Endothelial cell of umbilical vein (primary cell): ENCODE results near the gene AQP12B. TPM values are rescaled to one million over a fixed set of nuclear protein-coding genes. Genes with fewer than 3 reads are reported as not detected.

Source experiments
- BruUV-seq: library from RNA; stranded (reverse); fragments of 400-500 nt; replicated peaks from 2 replicates; lab custom pipeline; 2021; lab: Mats Ljungman, UMichigan
- CTCF ChIA-PET: fragments of 300-600, 350-600 bp; sonication (Branson Sonifier 250); formaldehyde crosslinking; loops from one replicate; lab custom pipeline; 2021; ENCODE audit warnings: antibody characterized with exemption, inconsistent platforms; lab: Charles Lee
- POLR2A ChIA-PET: fragments of 300-600, 350-600 bp; sonication (Branson Sonifier 250); formaldehyde crosslinking; loops from one replicate; lab custom pipeline; 2021; ENCODE audit warnings: antibody characterized with exemption, inconsistent platforms; lab: Charles Lee
- DNase-seq: peaks from one replicate; pipeline ENCODE4 v3.0.0-alpha.2; 2011; ENCODE audit warnings: low read depth, low spot score
- FAIRE-seq: peaks from 2 replicates; lab custom pipeline; 2011; peaks lifted over from hg19 to GRCh38; lab: Jason Lieb, UNC
- H2AFZ ChIP-seq: 2 replicates; pipeline ENCODE4 v1.6.0; 2012; ENCODE audit warnings: low read depth, low read length, control low read depth, inconsistent platforms
- H3K27ac ChIP-seq: 2 replicates; pipeline ENCODE4 v1.5.1; 2011; ENCODE audit warnings: low read depth, mild to moderate bottlenecking, control low read depth, low read length, moderate library complexity; ENCODE audit not compliant: insufficient read depth
- H3K27me3 ChIP-seq, 2 experiments: 2 replicates each; pipeline versions ENCODE4 v1.6.0 to v1.6.1; 2011; ENCODE audit warnings: low read length in 2 of 2, mixed read lengths in 1 of 2; ENCODE audit not compliant: control insufficient read depth in 2 of 2, insufficient read depth in 2 of 2
- H3K36me3 ChIP-seq, 2 experiments: 2 replicates in 1 of 2; 3 replicates in 1 of 2; pipeline ENCODE4 v1.5.1; 2011; ENCODE audit warnings: low read length in 2 of 2, mild to moderate bottlenecking in 1 of 2, moderate library complexity in 1 of 2; ENCODE audit not compliant: control insufficient read depth in 2 of 2, insufficient read depth in 2 of 2; ENCODE audit errors: extremely low read depth in 1 of 2
- H3K4me1 ChIP-seq: 3 replicates; pipeline ENCODE4 v1.5.1; 2011; ENCODE audit warnings: mild to moderate bottlenecking, low read length; ENCODE audit not compliant: control insufficient read depth, insufficient read depth; ENCODE audit errors: extremely low read depth
- H3K4me2 ChIP-seq: 2 replicates; pipeline ENCODE4 v1.6.1; 2011; ENCODE audit warnings: low read length, control low read depth, mixed read lengths; ENCODE audit not compliant: insufficient read depth
- H3K4me3 ChIP-seq, 3 experiments: fragments of 200-600 bp in 1 of 3; sonication (generic), shearing (Covaris generic) in 1 of 3; replicated peaks in 1 of 3; 2 replicates each; pipeline ENCODE4 v1.5.1; 2011 to 2016; ENCODE audit warnings: control low read depth in 3 of 3, low read length in 3 of 3, mild to moderate bottlenecking in 2 of 3, inconsistent platforms in 1 of 3, low read depth in 1 of 3, moderate library complexity in 1 of 3; ENCODE audit not compliant: insufficient read depth in 1 of 3
- H3K79me2 ChIP-seq: 2 replicates; pipeline ENCODE4 v1.6.0; 2012; ENCODE audit warnings: low read length, inconsistent platforms; ENCODE audit not compliant: control insufficient read depth, insufficient read depth
- H3K9ac ChIP-seq: replicated peaks from 2 replicates; pipeline ENCODE3; 2011; ENCODE audit warnings: low read length, control low read depth; ENCODE audit not compliant: insufficient read depth; ENCODE audit errors: extremely low read depth
- H3K9me1 ChIP-seq: replicated peaks from 3 replicates; pipeline ENCODE4 v1.6.0; 2011; ENCODE audit warnings: mild to moderate bottlenecking, low read length; ENCODE audit not compliant: control insufficient read depth, insufficient read depth; ENCODE audit errors: extremely low read depth
- H3K9me3 ChIP-seq: replicated peaks from 2 replicates; pipeline ENCODE4 v1.5.1; 2012; ENCODE audit warnings: low read length, inconsistent platforms; ENCODE audit not compliant: control insufficient read depth, insufficient read depth
- H4K20me1 ChIP-seq: replicated peaks from 2 replicates; pipeline ENCODE3; 2011; ENCODE audit warnings: mild to moderate bottlenecking, low read length; ENCODE audit not compliant: control insufficient read depth, insufficient read depth; ENCODE audit errors: extremely low read depth
- CTCF ChIP-seq, 2 donors: IDR thresholded peaks; 1 replicate in 1 of 2; 2 replicates in 1 of 2; pipeline ENCODE4 v1.5.1; 2011; ENCODE audit warnings: low read length in 2 of 2, mild to moderate bottlenecking in 2 of 2, moderate library complexity in 2 of 2, control low read depth in 1 of 2, inconsistent platforms in 1 of 2, low read depth in 1 of 2; ENCODE audit not compliant: insufficient read depth in 1 of 2; ENCODE audit errors: extremely low read depth in 1 of 2
- MAX ChIP-seq: IDR thresholded peaks from 2 replicates; pipeline ENCODE4 v1.6.1; 2011; ENCODE audit not compliant: insufficient read depth, insufficient read length
- dilution Hi-C: fragments of 300-500 bp; cut with MboI; formaldehyde crosslinking; loops from one replicate; pipeline ENCODE4 v1.15.0; 2019; ENCODE audit warnings: low sequenced_read_pairs; ENCODE audit not compliant: extremely low pct_ligation_motif_present
- intact Hi-C: fragments of 100-400 bp; cut with micrococcal nuclease; formaldehyde crosslinking; loops from one replicate; pipeline ENCODE4 v1.10.0; 2022
- polyA plus RNA-seq, 4 experiments: library from polyadenylated mRNA; depleted of rRNA in 3 of 4; stranded (reverse) in 3 of 4; unstranded in 1 of 4; fragments of >200 nt; gene quantifications; 2 replicates each; pipeline versions ENCODE4 v1.2.1 to v1.2.3, GENCODE V29; 2011 to 2012; ENCODE audit warnings: missing spikeins in 1 of 4
- total RNA-seq: library from RNA; stranded (reverse); gene quantifications from 2 replicates; pipeline ENCODE4 v1.2.3, GENCODE V29; 2021

The AQP12B gene
- total and polyA plus RNA-seq, 2 donors (not counting 3 experiments of a cell fraction or from before 2014, with no cell fraction given): not detected

DNA sequence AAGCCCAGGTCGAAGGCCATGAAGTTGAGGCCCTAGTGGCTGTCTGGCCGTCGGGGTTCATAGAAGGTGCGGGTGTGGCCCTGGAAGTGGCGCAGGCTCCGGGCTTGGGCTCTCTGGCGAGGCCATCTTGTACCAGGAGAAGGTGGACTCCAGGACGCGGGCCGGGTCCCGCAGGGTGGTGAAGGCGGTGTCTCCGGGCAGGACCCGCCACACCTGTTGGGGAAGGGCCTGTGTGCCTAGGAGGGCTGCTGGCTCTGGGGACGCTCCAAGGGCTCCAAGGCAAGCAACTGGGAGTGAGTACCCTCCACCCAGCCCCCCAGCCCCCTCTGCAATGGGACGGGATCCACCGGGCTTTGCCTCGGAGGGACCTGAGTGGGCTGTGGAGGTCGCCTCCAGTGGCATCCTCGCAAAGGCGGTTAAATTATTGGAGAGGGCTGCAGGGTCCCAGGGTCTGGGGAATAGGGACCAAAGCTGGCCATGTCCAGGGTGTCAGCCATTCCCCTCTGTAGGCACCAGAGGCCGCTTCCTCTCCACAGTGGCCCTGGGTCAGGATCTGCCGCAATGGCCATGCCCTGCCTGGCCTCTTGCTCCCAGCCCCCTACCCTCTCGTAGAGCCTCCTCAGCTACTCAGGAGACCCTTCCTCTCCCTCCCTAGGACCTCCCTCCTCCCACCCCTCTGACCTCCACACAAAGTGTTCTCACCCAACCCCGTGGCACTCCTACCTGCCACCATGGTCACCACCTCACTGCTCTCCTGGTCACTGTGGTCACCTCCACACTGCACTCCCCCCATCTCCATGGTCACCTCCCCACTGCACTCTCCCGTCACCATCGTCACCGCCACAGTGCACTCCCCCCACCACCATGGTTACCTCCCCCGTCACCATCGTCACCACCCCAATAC, 19.3 kb upstream of the AQP12B start:
- CTCF ChIA-PET: interaction anchor here (0.7 kb wide), 1 partner anchor 1559 kb away, joined by 5 read pairs; no protein-coding TSS in a partner anchor
- H3K9me3 ChIP-seq: no peaks in the 10 kb centered on the region
- POLR2A ChIA-PET: no interaction called here

More for the DNA sequence above, 19.3 kb upstream of the AQP12B start:
- Histone ChIP-seq H3K4me1 (no peaks in the 10 kb centered on the region), H3K27me3 (no peaks in the 10 kb centered on the region), H3K27ac (no peak overlapping the region), H3K9ac (no peak overlapping the region), H3K9me1 (no peaks in the 10 kb centered on the region), H3K4me2 (no peak overlapping the region), H4K20me1 (no peaks in the 10 kb centered on the region), H2AFZ (no peak overlapping the region), H3K79me2 (no peaks in the 10 kb centered on the region), H3K36me3 (no peaks in the 10 kb centered on the region), H3K4me3 (no peak overlapping the region)
- intact Hi-C loops: no loop called here
- DNase-seq (no peak), FAIRE-seq (no peak)
- BruUV-seq: no TSS peak
- TF ChIP-seq MAX: no peak
- no peak for TF ChIP-seq CTCF (IDR thresholded peaks at IDR 0.05; ENCODE audit: extremely low read depth in 1 of 2, insufficient read depth in 1 of 2, low read depth in 1 of 2, low read length in 2 of 2)
- dilution Hi-C loops: no loop called here
